Hematopoietic multipotent progenitor cell treated with erythropoietin and hydrocortisone succinate and interleukin-3 and kit ligand, for 6 days (in vitro differentiated cells): ENCODE measurements around the gene EFEMP2.
"Not testable (repeated sequence)": the region's sequence is repeated elsewhere in the genome, so short reads cannot be mapped to it uniquely, and the experiment has no call there.

Source experiments
- DNase-seq: peaks from one replicate; pipeline ENCODE4 v3.0.0-alpha.2; 2015

Gene EFEMP2

GRCh38 chr11:65853246-65853979 is 19.2 kb downstream of the EFEMP2 start:
- DNase-seq: peak; percentile 43

- DNase-seq: peak; percentile 2
Measured at GRCh38 chr11:65852508-65853245, 19.9 kb downstream of the EFEMP2 start.

GRCh38 chr11:65851811-65852507 is 20.6 kb downstream of the EFEMP2 start:
- DNase-seq: no peak

GRCh38 chr11:65851083-65851579 is 21.5 kb downstream of the EFEMP2 start:
- DNase-seq: peak; percentile 53

GRCh38 chr11:65850217-65851082 is 22.1 kb downstream of the EFEMP2 start:
- peak; percentile 1 for DNase-seq

GRCh38 chr11:65849771-65850216 is 22.8 kb downstream of the EFEMP2 start:
- peak; percentile 0 for DNase-seq

- no peak for DNase-seq
Measured at GRCh38 chr11:65849366-65849765, 23.2 kb downstream of the EFEMP2 start.

GRCh38 chr11:65848693-65849092 is 23.9 kb downstream of the EFEMP2 start:
- not testable (repeated sequence) for DNase-seq

GRCh38 chr11:65847746-65848145 is 24.9 kb downstream of the EFEMP2 start:
- no peak for DNase-seq

- DNase-seq: no peak
Measured at GRCh38 chr11:65844231-65844872, 28.2 kb downstream of the EFEMP2 start.

- DNase-seq: no peak
Measured at GRCh38 chr11:65843811-65844210, 28.8 kb downstream of the EFEMP2 start.

- no peak for DNase-seq
Measured at GRCh38 chr11:65842144-65842543, 30.5 kb downstream of the EFEMP2 start.

- no peak for DNase-seq
Measured at GRCh38 chr11:65834202-65834601, 38.4 kb downstream of the EFEMP2 start.

- peak; percentile 98 for DNase-seq
Measured at GRCh38 chr11:65833297-65834030, 39.1 kb downstream of the EFEMP2 start, which contains the start of gene SNX32. SNX32 (plus strand) TSS chr11:65833963; CDS start chr11:65834066, 103 bp downstream.

- DNase-seq: not testable (repeated sequence)
Measured at GRCh38 chr11:65832231-65832630, 40.4 kb downstream of the EFEMP2 start.

GRCh38 chr11:65829459-65829858 is 43.1 kb downstream of the EFEMP2 start:
- no peak for DNase-seq

GRCh38 chr11:65826984-65827735 is 45.4 kb downstream of the EFEMP2 start:
- DNase-seq: no peak

- DNase-seq: no peak
Measured at GRCh38 chr11:65822776-65823528, 49.6 kb downstream of the EFEMP2 start.

GRCh38 chr11:65821107-65821506 is 51.5 kb downstream of the EFEMP2 start:
- DNase-seq: no peak
